OCI-M2 (cell line): ENCODE measurements around the gene CXCL16.
"Not testable (repeated sequence)": the region's sequence is repeated elsewhere in the genome, so short reads cannot be mapped to it uniquely, and the experiment has no call there.

Experiments
- DNase-seq: peaks from one replicate; lab custom pipeline; 2025; ENCODE audit not compliant: unreplicated experiment; lab: John Stamatoyannopoulos, UW

The CXCL16 gene

DNA sequence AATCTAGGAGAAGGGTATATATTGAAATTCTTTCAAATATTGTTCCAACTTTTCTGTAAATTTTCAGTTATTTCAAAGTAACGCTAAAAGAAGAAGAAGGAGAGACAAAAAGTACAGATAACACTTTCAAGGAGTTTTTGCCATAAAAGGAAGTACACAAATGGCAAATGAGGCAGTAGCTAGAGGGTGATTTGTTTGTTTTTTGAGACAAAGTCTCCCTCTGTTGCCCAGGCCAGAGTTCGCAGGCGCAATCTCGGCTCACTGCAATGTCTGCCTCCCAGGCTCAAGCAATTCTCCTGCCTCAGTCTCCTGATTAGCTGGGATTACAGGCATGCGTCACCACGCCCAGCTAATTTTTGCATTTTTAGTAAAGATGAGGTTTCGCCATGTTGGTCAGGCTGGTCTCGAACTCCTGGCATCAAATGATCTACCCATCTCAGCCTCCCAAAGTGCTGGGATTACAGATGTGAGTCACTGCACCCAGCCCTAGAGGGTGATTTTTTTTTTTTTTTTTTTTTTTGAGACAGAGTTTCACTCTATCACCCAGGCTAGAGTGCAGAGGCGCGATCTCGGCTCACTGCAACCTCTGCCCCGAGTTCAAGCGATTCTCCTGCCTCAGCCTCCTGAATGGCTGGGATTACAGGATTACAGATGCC lies 40.2 kb downstream of the CXCL16 start:
- not testable (repeated sequence) for DNase-seq

- no peak for DNase-seq
Measured at GRCh38 chr17:4696437-4696805, 43.3 kb downstream of the CXCL16 start.

- DNase-seq = no peak
Measured at GRCh38 chr17:4693416-4693815, 46.3 kb downstream of the CXCL16 start.

- no peak for DNase-seq
Measured at GRCh38 chr17:4691686-4692085, 48.0 kb downstream of the CXCL16 start.

DNA sequence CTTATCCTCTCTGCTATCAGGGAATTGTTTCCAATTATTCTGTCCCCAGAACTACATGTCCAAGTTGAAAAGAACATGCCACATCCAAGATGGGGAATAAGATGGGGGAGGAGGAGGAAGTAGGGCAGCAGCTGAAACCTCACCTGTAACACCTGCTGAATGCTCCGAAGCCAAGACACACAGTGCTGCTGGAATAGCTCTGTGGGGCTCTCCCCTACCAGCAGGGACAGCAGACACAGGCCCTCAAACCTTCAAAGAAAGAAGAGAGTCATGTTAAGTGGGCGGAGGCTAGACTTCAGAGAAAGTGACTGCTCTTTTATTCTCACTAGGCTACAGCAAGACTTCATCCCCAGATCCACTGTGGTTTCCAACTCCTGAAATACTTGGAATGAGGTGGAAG lies 49.0 kb downstream of the CXCL16 start:
- DNase-seq = no peak

DNA sequence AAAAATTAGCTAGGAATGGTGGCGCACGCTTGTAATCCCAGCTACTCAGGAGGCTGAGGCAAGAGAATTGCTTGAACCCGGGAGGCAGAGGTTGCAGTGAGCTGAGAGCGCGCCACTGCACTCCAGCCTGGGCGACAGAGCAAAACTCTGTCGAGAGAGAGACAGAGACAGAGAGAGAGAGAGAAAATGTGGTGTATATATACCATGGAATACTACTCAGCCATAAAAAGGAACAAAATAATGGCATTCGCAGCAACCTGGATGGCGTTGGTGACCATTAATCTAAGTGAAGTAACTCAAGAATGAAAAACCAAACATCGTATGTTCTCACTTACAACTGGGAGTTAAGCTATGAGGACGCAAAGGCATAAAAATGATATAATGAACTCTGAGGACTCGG lies 49.9 kb downstream of the CXCL16 start:
- not testable (repeated sequence) for DNase-seq

- DNase-seq = not testable (repeated sequence)
Measured at GRCh38 chr17:4683739-4684138, 56.0 kb downstream of the CXCL16 start.
